PC-9 (cell line): Measurements from ENCODE around the gene STARD3NL.

ENCODE experiments used
- EZH2 ChIP-seq: fragments of 200-600 bp; sonication (generic); IDR thresholded peaks from 2 replicates; pipeline ENCODE4 v1.8.0; 2017; ENCODE audit warnings: antibody characterized with exemption, low read depth
- TF ChIP-seq, protein P1 (sequence below): fragments of 200-600 bp; sonication (generic); conservative IDR thresholded peaks from 2 replicates; pipeline ENCODE4 v1.6.1; 2017; ENCODE audit warnings: mixed run types, antibody characterized with exemption, mild to moderate bottlenecking, moderate library complexity

- TF ChIP-seq, protein P1, sequence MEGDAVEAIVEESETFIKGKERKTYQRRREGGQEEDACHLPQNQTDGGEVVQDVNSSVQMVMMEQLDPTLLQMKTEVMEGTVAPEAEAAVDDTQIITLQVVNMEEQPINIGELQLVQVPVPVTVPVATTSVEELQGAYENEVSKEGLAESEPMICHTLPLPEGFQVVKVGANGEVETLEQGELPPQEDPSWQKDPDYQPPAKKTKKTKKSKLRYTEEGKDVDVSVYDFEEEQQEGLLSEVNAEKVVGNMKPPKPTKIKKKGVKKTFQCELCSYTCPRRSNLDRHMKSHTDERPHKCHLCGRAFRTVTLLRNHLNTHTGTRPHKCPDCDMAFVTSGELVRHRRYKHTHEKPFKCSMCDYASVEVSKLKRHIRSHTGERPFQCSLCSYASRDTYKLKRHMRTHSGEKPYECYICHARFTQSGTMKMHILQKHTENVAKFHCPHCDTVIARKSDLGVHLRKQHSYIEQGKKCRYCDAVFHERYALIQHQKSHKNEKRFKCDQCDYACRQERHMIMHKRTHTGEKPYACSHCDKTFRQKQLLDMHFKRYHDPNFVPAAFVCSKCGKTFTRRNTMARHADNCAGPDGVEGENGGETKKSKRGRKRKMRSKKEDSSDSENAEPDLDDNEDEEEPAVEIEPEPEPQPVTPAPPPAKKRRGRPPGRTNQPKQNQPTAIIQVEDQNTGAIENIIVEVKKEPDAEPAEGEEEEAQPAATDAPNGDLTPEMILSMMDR: no peak
- TF ChIP-seq EZH2: no peak
Measured at GRCh38 chr7:38142736-38143135, 35.3 kb upstream of the STARD3NL start.
